Dermis microvascular lymphatic vessel endothelial cell (primary cell): ENCODE results near the gene UBE2J1. TPM values are rescaled to one million over a fixed set of nuclear protein-coding genes. Genes with fewer than 3 reads are reported as not detected.
A peak's percentile ranks its signal among the peaks of the same experiment; 100 is the strongest.
"Not testable (repeated sequence)": the region's sequence is repeated elsewhere in the genome, so short reads cannot be mapped to it uniquely, and the experiment has no call there.

Experiments used
- DNase-seq, 2 donors: peaks; one replicate each; pipeline versions ENCODE4 v3.0.0 to v3.0.0-alpha.2; 2010; ENCODE audit warnings: low read depth in 2 of 2
- total RNA-seq: library from RNA; depleted of rRNA; stranded (reverse); fragments of >200 nt; gene quantifications from 2 replicates; pipeline ENCODE4 v1.2.1, GENCODE V29; 2014

UBE2J1 gene, protein sequence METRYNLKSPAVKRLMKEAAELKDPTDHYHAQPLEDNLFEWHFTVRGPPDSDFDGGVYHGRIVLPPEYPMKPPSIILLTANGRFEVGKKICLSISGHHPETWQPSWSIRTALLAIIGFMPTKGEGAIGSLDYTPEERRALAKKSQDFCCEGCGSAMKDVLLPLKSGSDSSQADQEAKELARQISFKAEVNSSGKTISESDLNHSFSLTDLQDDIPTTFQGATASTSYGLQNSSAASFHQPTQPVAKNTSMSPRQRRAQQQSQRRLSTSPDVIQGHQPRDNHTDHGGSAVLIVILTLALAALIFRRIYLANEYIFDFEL
- 47.9 and 56.6 TPM in 2 replicates for total RNA-seq

DNA sequence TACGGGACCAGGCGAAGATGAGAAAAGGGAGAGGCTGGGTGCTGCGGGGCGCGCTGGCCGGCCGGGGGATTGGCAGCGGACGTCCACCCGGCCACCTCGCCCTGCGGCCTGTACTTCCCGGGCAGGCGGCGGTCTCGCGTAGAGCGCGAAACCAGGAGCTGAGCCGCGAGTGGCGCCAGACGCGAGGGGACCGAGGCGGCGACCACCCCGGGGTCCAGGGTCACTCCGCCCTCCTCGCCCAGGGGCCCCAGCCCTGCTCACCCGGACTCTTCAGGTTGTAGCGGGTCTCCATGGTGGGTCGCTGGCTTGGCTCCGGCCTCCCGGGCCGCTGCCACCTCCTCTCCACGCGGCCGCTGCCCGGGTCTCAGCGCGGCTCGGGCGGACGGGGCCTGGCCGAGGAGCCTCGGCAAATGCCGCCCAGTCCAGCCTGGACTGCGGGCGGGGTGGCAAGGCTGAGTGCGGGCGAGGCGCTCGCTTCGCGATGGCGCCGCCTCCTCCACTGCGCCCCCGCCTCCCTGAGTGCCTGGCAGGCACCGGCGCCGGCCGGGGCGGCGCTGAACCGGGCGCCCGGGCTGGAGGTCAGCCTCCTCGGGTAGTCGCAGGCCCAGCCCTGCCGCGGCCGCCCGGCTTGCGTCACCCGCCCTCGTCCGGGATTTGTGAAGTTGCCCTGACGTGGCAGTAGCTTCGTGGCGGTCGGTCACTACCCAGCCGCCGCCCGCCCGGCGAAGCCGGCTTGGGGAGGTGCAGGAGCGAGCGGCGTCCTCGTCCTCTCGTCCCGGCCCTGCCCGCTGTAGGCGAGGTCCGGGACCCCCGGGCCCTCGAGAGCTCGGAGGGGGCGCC is at the start of gene UBE2J1:
Gene UBE2J1, minus strand, starts transcription at position 445 of the 840 bp plus-strand sequence. Its CDS starts 153 bp downstream, at position 292.
- DNase-seq, result peak; percentile 82 to 98

DNA sequence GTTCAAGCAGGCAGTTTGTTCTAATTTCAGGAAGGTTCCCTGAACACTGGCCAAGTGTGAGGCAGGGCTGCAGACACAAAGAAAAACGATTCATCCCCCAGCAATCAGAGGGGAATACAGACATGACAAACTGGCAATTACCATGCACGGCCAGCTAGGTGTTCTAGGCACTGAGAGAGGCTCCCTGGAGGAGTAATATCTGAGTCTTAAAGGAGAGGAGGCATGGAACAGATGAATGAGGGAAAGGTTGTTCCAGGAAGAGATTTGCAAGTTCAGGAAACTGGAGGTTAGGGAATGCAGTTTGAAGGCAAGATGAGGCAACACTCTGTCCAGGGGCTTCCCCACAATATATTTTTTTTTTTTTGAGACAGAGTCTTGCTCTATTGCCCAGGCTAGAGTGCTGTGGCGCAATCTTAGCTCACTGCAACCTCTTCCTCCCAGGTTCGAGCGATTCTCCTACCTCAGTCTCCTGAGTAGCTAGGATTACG is 48.4 kb upstream of the UBE2J1 start:
- no peak for DNase-seq

DNA sequence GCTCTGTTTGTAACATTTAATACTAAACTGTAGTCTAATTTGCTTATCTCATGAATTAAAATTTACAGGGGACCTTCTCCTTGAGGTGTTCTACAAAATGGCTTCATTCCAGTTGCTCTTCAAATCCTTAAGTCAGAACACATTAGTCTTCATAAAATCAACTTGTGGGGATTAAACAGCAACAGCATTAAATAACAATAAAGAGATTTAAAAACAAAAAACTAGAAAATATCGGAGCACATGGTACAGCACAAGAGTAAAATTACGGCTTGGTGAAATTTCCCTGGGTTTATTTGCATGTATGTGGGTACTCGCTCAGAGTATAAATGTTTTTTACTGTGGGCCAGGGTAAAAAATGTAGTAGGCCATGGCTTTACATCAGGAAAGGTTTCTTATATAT is 47.5 kb upstream of the UBE2J1 start:
- no peak for DNase-seq

DNA sequence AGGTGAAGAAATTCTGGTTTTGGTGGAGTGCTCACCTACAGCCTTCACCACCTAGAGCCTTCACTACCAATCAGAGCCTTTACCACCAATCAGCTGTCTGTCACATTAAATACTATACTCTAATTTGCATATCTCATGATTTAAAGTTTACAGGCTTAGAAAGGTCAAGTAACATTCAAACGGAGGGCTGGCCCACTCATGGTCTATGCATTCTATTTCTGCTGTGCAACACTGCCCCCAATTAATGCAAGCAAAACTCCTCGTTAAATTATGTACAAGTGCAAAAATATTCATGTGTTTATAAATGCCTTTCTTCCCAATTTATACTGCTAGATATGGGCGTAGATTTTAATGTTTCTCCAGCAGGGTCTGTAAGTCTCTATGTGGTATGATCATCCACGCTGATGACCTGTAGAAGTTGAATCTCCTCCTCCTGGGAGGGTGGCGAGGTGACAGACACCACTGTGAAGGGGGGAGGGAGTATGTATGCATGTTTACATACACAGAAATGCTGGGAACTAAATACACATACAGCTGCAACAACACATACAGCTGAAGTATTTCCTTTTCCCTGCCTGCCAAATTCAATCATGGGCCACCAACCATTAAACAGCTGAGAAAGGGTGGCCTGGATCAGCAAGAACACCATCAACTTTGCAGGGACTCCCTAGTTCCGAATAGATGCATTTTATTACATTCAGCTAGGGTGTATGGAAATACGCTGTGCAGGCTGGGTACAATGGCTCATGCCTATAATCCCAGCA is 46.4 kb upstream of the UBE2J1 start:
- DNase-seq, result no peak

DNA sequence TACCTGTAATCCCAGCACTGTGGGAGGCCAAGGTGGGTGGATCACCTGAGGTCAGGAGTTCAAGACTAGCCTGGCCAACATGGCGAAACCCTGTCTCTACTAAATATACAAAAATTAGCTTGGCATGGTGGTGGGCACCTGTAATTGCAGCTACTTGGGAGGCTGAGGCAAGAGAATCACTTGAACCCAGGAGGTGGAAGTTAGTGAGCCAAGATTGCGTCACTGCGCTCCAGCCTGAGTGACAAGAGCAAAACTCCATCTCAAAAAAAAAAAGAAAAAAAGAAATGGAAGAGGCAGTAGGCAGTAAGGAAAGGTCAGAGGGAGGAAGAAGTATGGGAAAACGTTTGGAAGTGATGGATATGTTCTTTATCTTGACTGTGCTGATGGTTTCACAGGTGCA is 45.4 kb upstream of the UBE2J1 start:
- DNase-seq, result not testable (repeated sequence)

DNA sequence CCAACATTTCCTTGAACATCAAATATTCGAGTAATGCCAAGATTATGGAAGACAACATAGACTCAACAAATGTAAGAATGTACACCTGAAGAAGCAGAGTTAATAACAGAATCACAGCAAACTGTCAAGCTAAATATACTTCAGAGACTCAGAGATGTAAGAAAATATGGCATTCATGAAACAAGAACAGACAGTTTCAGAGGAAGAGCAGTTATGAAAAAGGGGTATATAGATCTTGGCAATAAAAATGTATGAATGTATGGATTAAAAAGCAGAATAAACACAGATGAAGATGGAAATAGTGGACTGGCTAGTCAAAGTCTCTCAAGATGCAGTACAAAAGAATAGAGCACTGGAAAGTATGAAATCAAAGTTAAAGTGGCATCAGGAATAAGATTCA is 41.1 kb upstream of the UBE2J1 start:
- no peak for DNase-seq

DNA sequence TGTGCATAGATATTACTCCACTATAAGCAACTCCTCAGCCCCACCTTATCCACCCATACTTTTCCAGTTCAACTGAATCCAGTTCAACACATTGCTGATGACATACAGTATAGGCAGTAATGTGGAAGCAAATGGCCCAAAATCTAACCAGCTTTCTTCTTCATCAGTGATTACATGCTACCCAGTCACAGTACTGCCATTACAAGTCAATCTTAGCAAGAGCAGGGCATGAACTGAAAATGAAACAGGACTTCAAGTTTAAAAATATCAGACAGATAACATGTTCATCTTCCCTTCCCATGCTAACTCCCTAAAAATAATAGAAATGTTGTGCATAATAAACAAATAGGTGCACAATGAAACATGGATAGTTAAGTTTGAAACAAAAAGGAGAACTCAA is 40.3 kb upstream of the UBE2J1 start:
- no peak for DNase-seq

DNA sequence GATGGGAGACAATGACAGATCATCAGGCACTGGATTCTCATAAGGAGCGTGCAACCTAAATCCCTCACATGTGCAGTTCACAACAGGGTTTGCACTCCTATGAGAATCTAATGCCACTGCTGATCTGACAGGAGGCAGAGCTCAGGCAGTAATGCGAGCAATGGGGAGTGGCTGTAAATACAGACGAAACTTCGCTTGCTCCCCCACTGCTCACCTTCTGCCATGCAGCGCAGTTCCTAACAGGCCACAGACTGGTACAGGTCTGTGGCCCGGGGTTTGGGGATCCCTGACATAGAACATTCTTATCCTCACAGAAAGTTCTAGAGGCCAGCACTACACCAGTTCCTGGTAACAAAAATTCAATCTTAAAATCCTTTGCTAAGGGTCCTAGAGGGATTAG is 36.3 kb upstream of the UBE2J1 start:
- no peak for DNase-seq

DNA sequence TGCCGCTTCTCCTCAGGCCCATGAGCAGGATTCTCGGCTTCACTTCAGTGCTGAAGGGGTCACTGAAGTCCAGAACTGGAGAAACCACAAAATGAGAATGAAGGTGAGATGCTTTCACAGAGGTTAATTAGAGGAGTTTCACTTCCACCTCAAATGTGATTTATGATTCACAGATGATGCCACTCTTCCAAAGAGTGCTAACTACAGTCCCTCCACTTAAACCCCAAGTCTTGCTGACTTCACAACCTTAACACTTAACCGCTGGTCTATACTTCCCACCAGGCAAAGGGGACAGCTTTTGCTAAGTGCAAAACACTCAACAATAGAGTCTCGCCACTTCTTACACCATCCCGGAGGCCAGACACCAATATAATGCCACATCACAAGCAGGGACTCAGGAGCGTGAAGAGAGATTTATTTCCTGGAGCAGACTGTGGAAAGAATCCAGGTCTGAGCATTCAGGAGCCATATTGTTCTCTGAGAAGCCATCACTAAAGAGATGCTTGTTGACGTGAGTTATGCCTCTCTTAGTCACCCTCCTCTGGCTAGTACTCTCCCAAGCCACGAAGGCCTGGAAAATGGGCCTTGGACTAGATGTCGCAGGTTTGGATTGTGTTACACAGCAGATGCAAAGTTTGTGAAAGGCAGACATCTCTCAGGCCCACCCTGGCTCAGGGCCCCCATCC is 35.1 kb upstream of the UBE2J1 start:
- DNase-seq, result no peak

DNA sequence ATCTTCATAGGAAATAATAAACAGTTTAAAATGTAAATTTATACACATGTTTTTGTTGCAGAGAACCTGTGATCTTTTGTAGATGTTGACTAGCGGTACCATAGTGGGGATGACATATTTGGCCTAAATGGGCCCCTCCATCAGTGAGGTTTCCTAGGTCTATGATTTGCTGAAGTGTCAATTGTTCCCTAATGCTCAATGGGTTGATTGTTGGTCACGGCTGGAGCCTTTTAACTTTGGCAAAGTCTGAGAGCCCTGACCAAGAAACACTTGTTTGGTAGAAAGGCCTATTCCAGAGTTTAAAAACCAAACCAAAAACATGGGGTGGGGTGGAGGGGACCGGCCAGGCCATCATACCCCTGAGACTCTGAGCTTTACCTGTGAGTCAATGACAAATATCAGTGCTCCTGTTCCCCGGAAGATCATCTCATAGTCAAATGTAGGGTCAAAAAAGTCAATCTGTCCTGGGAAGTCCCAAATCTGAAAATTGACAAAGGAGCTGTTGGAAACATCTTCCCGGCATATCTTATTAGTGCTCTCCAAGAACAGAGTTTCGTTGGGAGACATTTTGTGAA is 34.5 kb upstream of the UBE2J1 start:
- DNase-seq, result no peak

DNA sequence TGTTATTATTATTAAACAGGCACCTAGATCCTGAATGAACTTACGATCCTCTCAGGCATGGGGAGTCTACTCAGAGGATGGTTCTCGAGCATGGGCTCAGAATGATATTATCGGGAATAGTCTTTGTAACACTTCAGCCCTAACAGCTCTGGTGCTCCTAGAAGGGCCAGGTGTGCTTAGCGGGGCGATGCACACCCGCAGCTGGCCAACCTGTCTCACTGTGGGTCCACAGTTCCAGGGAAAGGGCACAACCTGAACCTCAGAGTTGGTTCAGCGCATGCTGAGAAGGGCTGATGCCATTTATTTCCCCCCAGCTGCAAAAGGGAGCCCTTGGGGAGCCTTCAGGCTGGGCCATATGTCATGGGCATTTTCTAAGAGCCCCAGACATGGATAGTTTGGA is 33.3 kb upstream of the UBE2J1 start:
- no peak for DNase-seq

DNA sequence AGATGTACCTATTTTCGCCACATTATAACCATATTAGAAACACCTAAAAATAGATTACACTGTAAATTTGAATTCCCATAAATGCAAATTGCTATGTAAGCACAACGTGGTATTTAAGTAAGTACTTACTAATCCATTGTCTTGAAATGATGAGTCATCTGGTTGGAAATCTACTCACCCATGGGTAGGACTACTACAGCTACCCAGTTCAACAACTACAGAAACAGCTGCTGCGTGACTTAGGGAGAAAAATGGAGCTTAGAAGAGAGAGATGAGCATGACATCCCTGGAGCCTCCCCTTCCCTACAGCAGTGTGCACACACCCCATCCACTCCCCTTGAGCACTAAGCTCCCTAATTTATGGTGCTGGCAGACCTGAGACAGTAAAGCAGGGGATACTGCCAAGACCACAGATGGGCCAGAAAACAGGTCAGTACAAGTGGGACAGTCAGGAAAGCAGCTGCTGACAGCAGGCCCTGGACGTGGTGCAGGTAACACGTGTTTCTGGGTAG is 32.7 kb upstream of the UBE2J1 start:
- DNase-seq, result peak in 1 of 2 donors; percentile 35

DNA sequence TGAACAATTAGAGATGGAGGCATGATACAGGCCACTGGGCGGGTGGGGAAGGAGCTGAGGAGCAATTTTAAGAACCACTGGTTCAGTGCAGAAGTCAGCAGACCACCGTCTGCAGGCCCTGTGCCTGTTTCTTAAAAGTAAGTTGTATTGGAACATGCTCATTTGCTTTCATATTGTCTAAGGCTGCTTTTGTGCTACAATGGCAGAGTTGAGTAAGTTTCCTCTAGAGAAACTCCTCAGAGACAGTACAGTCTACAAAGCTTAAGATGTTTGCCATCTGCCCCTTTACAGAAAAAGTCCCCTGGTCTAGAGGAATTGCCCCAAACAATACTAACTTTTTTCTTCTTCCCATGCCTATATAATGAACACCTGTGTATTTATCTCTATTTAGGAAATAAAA is 28.5 kb upstream of the UBE2J1 start:
- DNase-seq, result no peak

DNA sequence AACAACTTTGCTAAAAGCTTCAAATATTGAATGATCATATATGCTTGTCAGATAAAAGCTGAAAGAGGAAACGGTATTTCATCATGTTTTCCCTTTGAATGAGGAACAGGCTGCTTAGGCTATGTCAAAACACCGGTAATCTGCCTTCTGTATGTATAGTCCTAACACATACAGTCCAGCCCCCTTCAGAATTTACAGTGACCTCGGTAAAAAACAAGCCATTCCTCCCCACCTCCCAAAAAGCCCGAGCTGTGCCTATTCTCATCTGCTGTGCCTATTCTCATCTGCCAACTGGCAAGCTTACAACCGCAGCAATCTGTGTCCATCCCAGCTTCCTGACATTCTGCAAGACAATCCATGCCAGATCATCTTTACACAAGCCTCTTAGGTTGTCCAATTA is 26.8 kb upstream of the UBE2J1 start:
- DNase-seq, result no peak

DNA sequence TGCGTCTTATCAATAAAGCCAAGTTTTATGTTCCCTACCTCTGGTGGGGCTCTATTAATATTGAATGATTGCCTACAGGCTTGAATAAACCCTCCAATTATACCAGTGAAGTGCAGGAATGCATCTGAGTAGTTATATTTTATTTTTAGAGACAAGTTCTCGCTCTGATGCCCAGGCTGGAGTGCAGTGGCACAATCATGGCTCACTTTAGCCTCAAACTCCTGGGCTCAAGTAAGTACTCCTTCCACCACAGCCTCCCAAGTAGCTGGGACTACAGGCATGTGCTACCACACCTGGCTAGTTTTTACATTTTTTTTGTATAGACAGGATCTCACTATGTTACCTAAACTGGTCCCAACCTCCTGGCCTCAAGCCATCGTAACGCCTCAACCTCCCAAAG is 26.1 kb upstream of the UBE2J1 start:
- no peak for DNase-seq

DNA sequence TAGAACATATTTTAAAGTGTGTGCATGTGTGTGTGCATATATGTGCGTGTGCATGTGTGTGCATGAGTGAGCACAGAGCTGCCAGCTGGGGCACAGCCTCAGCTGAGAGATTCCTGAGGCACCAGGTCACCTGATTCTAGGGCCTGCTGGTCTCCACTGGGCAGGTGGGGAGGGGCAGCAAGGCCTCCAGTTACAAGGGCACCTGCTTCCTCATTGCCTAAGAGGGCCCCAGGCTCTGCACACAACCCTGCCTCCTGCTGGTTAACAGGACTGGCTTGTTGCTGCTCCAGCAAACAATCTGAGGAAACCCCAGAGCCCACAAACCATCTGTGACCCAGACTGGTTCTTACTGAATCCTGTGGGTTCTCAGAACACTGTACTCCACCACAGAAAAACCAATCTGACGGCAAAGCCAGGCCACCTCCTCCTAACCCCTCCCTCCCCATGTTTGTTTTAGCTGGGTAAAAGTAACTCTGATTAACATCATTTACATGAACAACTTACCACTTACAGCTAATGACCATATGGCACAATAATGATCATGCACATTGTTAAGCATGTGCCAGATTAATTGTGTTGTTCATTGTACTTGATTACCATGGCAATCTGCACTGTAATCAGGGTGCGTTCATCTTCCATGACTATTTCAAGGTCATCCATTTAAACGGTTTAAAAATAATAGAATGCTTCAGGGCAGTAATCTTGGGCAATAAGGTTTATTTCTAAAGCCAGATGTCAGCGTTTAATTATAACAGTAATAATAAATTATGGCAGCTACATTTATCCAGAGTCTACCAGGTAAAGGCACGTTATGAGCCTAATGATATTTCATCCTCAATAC is 23.1 kb upstream of the UBE2J1 start:
- peak in 1 of 2 donors; percentile 17 for DNase-seq

DNA sequence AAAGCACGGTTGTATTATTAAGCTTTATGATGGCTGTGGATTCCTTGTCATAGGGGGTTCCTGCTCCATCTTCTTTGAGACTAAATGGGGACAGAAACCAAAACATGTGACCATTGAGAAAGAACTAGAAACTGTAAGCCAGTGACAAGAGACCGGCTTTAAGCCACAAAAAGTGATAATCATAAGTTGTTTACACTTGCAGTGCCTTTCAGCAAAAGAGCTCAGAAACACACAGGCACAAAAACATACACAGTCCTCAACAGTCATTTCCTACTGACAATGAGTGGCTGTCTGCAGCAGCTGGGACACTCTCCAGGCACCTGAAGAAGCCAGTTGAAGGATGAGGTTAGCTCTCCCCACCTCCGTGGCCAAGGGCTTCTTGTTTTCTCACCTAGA is 20.0 kb upstream of the UBE2J1 start:
- DNase-seq, result no peak

DNA sequence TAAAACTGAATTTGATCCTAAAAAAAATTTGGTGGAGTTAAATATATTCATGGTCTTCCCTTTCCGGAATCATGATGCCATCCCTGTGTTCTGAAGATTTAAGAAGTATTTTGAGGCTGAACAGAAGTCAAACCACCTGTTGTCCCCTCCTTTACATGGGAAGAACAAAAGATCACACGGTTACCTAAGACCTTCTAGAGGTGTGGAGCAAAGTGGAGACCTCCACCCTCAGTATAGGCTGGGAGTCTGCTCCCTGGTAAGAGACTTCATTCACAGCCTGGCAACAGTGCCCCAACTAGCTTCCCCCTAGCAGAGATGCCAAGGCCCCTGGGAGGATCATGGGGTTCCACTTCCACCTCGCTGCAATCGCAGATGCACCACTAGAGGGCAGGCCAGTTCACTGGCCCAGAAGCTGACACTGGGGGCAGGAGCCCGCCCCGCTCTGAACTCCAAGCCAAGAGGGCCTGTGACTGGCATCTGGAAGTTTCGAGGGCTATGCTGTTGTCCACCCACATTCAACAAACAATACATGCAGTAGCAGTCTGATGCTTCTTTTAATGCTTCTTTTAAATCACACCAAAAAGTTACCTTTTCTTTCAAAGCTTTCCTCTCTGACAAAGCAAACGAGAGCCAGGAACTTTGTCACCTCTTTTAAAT is 19.5 kb upstream of the UBE2J1 start:
- peak in 1 of 2 donors; percentile 64 for DNase-seq

DNA sequence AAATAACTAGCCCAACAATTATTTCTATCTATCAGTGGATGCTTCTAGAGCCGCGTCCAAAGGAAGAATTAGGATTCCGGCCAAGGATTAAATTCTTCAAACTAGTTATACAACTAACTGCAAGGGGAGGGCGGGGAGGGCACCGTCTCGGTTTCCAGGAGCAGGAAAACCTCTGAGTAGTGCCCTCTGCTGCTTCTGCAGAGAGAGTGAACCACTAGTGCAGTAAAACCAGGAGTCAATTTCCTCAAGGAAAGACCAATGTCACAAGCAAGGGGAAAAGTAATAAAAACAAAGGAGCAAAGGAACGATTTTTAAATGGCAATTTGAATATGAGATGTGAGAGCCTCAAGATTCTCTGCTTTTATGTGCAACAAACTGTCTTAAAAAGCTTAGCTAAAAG is 16.5 kb upstream of the UBE2J1 start:
- peak in 1 of 2 donors; percentile 62 for DNase-seq
